HTR-8/SVneo (cell line): ENCODE measurements around the gene EIF4E1B.

Source experiments
- DNase-seq: peaks from one replicate; pipeline ENCODE4 v3.0.0; 2011; ENCODE audit warnings: low spot score, mixed read lengths; ENCODE audit not compliant: insufficient read length
- FAIRE-seq: peaks from 2 replicates; lab custom pipeline; 2011; peaks lifted over from hg19 to GRCh38; lab: Jason Lieb, UNC

Gene EIF4E1B

GRCh38 chr5:176643491-176644219 lies 13.2 kb downstream of the EIF4E1B start:
- FAIRE-seq (no peak), DNase-seq (no peak)

GRCh38 chr5:176644294-176644693 lies 13.8 kb downstream of the EIF4E1B start:
- FAIRE-seq (no peak), DNase-seq (no peak)

- no peak for DNase-seq
- no peak for FAIRE-seq
Measured at GRCh38 chr5:176644878-176645670, 14.6 kb downstream of the EIF4E1B start.

GRCh38 chr5:176646049-176646706 lies 15.7 kb downstream of the EIF4E1B start:
- no peak for FAIRE-seq
- no peak for DNase-seq

GRCh38 chr5:176646707-176647029 lies 16.2 kb downstream of the EIF4E1B start:
- DNase-seq (no peak), FAIRE-seq (no peak)

- FAIRE-seq (peak; percentile 96), DNase-seq (peak; percentile 96)
Measured at GRCh38 chr5:176647030-176647842, 16.8 kb downstream of the EIF4E1B start, which contains the start of gene TSPAN17. Gene TSPAN17 (plus strand): TSS chr5:176647484. CDS start chr5:176647616, 132 bp downstream.

- DNase-seq: peak; percentile 56
- no peak for FAIRE-seq
Measured at GRCh38 chr5:176647843-176648473, 17.5 kb downstream of the EIF4E1B start.

- no peak for DNase-seq
- FAIRE-seq: no peak
Measured at GRCh38 chr5:176648474-176649194, 18.2 kb downstream of the EIF4E1B start.

GRCh38 chr5:176650354-176650884 lies 19.9 kb downstream of the EIF4E1B start:
- FAIRE-seq (no peak), DNase-seq (no peak)

GRCh38 chr5:176651472-176651980 lies 21.1 kb downstream of the EIF4E1B start:
- no peak for DNase-seq
- FAIRE-seq: no peak

GRCh38 chr5:176652136-176652535 lies 21.7 kb downstream of the EIF4E1B start:
- DNase-seq: no peak

GRCh38 chr5:176653401-176654385 lies 23.2 kb downstream of the EIF4E1B start:
- FAIRE-seq (peak; percentile 60), DNase-seq (no peak)

More at GRCh38 chr5:176652136-176652535, 21.7 kb downstream of the EIF4E1B start:
- FAIRE-seq: no peak

GRCh38 chr5:176654856-176655255 lies 24.4 kb downstream of the EIF4E1B start:
- DNase-seq: no peak
- FAIRE-seq: no peak

GRCh38 chr5:176656467-176656990 lies 26.1 kb downstream of the EIF4E1B start:
- DNase-seq: no peak
- FAIRE-seq: no peak

- FAIRE-seq (peak; percentile 81), DNase-seq (peak; percentile 69)
Measured at GRCh38 chr5:176658007-176658599, 27.6 kb downstream of the EIF4E1B start.

GRCh38 chr5:176658817-176659511 lies 28.5 kb downstream of the EIF4E1B start:
- no peak for FAIRE-seq
- DNase-seq: no peak
